Uterus (tissue), 2 donors: Measurements from ENCODE around the gene DLGAP5.

ENCODE experiments used
- CTCF ChIP-seq, 4 experiments: fragments of 200-600 bp in 2 of 4; fragments of 450-650 bp in 2 of 4; sonication (generic) in 2 of 4; IDR thresholded peaks; one replicate each; pipeline ENCODE4 v1.5.1; 2016 to 2019; ENCODE audit warnings: antibody characterized with exemption in 4 of 4, mild to moderate bottlenecking in 2 of 4, moderate library complexity in 1 of 4
- POLR2A ChIP-seq, 2 donors: fragments of 450-650 bp; IDR thresholded peaks; one replicate each; pipeline ENCODE4 v1.6.1; 2016; ENCODE audit warnings: antibody characterized with exemption in 2 of 2, mild to moderate bottlenecking in 1 of 2, moderate library complexity in 1 of 2

GRCh38 chr14:55221968-55222367, 30.6 kb upstream of the DLGAP5 start:
- TF ChIP-seq CTCF (IDR thresholded peaks at IDR 0.05) = no peak
- no peak for TF ChIP-seq POLR2A (IDR thresholded peaks at IDR 0.05)
